NCI-H187 treated with DMSO at 0.1 percent for 48 hours (cell line): ENCODE measurements around the gene ARHGAP40.
"Not testable (repeated sequence)": the region's sequence is repeated elsewhere in the genome, so short reads cannot be mapped to it uniquely, and the experiment has no call there.

Experiments
- DNase-seq: peaks from one replicate; lab custom pipeline; 2025; lab: John Stamatoyannopoulos, UW

Gene ARHGAP40

DNA sequence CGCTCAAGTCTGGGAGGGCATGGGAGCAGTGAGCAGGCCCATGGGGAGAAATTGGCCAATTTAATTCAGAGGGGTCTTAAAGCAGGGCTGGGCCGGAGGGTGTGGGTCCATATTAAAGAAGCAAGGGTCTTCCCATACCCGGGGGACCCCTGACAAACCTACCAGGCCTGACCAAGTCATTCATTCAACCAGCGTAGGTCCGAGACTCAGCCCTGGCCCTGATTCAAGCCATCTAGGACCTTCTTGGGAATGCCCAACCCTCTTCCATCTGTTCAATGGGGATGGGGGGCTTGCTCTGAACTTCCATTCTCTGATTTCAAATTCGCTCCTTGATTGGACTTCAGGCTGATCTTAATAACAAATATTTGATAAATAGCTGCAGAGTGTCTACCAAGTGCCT, 13.3 kb upstream of the ARHGAP40 start:
- DNase-seq, result no peak

DNA sequence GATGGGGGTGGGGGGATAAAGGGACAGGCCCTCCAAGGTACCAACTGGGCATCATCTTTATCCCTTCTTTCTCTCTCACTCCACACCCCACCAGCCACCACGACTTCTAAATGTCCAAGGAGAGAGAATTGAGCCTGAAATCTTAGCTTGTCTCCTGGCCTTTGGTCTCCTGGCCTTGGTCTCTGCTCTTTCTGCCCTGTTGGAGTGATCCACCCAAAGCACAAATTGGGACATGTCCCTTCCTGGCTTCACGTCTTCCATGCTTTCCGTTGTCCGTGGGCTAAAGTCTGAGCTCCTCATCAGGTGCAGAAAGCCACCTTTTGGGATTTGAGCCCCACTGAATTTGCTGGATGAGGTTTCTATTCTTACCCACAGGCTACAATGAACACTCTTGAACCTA, 12.3 kb upstream of the ARHGAP40 start:
- DNase-seq, result no peak

DNA sequence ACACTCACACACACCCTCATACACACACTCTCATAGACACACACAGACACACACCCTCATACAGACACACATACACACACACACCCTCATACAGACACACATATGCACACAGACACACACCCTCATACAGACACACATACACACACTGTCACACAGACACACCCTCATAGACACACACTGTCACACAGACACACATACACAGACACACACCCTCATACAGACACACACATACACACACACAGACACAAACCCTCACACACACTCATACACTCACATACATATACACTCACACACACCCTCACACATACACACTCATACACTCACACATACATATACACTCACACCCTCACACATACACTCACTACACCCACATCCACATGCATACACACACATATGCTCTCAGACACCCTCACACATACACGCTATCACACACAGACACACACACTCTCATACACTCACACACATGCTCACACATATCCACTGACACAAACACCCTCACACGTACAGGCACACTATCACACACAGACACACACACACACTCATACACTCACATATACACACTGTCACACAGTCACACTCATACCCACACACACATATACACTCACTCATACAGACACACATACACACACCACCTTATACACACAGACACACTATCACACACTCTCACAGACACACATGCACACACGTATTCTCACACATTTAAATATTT, 11.5 kb upstream of the ARHGAP40 start:
- no peak for DNase-seq

DNA sequence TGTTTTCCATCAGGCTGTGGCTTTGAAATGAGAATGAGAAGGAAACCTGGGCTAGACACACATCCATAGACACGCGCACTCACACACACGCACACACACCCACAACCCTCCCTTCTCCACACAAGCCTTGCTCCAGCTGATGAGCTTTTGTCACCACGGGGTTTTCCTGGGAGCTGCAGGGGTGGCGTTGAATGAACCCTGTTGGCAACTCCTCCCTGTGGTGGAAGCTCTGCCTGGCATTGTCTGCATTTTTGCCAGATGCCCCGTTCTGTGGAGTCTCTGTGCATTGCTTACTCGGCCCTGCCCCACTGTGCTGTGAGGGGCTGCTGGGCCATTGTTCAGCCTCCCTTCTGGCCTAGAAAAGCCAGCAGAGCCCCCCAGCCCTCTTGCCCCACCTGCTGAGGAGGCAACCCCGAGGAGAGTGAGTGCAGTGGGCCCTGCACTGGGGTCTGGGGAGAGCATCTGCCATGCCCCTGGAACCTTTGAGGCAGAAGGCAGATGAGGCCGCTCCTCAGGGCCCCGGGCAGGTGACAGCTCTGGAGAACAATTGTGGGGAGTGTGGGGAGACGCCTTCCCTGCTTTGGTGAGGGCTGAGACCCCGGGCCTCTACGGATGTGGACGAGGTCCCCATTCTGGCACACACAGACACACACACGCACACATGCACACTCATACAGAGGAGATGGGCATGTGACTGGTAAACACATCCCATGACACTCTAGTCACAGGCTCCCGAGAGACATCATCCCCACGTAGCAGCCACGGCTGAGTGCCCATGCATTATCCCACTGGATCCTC, 10.7 kb upstream of the ARHGAP40 start:
- no peak for DNase-seq

- no peak for DNase-seq
Observed at GRCh38 chr20:38591474-38592410, 9.9 kb upstream of the ARHGAP40 start.

GRCh38 chr20:38592411-38592790, 9.2 kb upstream of the ARHGAP40 start:
- not testable (repeated sequence) for DNase-seq

DNA sequence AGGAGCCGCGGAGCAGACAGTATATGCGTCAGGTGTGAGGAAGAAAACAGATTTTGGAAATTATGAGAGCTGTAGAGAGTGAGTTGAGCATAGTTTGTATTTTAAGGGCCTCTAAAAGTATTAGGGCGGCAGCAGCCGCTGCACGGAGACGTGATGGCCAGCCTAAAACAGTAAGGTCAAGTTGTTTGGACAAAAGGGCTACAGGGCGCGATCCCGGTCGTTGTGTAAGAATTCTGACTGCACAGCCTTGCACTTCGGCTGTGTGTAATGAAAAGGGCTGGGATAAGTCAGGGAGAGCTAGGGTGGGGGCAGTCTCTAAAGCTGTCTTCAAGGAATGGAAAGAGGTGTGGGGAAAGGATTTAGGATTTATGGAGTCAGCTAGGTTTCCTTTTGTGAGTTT, 7.3 kb upstream of the ARHGAP40 start:
- not testable (repeated sequence) for DNase-seq

- not testable (repeated sequence) for DNase-seq
Observed at GRCh38 chr20:38595886-38596285, 5.7 kb upstream of the ARHGAP40 start.

GRCh38 chr20:38599410-38599882, 2.2 kb upstream of the ARHGAP40 start:
- no peak for DNase-seq

GRCh38 chr20:38600057-38600456, 1.6 kb upstream of the ARHGAP40 start:
- no peak for DNase-seq

DNA sequence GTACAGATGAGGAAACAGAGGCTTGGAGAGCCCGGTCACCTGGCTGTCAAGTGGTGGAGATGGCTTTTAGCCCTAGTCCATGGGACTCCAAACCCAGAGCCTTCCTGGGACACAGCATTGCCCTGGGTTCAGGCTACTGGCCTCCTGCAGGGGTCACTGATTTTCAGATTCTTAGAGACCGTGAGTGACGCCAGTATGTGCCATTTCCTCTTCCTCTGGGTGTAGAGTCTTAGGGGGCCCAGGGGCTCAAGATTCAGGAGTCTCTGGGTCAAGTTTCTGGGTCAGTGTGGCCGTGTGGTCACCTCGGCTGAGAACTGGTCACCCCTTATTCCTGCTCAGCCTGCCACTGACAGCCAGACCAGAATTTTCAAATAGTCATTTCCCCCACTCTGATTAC, 574 bp downstream of the ARHGAP40 start:
- DNase-seq, result no peak

DNA sequence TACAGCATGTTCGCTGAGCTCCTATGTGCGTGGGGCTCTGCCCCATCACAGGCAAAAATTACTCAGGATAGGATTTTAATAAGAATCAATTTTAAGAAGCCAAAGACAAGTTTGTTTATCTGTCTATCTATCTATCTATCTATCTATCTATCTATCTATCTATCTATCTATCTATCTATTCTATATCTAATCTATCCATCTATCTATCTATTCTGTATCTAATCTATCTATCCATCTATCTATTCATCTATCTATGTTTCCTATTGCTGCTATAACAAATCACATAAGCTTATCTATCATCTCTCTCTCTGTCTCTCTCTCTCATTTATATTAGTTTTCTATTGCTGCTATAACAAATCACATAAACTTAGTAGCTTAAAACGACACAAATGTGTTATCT, 1.7 kb downstream of the ARHGAP40 start:
- DNase-seq, result no peak

DNA sequence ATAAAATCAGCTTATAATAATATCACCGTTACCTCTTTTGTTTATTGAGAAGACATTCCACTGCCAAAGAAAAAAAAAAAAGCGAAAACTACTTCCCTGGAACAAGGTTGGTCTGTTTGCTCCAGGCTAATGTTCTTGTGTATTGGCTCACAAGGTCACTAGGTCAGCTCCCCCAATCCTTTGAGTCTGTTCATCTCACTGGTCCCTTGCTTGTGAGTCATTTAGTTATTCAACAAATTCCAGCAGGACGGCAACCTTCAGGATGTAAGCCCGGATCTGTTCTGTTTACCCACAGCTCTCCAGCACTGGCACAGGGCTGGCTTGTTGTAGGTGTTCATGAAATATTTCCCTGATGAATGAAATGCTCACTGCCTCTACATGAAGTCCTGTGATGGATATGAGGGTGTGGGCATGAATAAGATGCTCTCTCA, 3.3 kb downstream of the ARHGAP40 start:
- no peak for DNase-seq

DNA sequence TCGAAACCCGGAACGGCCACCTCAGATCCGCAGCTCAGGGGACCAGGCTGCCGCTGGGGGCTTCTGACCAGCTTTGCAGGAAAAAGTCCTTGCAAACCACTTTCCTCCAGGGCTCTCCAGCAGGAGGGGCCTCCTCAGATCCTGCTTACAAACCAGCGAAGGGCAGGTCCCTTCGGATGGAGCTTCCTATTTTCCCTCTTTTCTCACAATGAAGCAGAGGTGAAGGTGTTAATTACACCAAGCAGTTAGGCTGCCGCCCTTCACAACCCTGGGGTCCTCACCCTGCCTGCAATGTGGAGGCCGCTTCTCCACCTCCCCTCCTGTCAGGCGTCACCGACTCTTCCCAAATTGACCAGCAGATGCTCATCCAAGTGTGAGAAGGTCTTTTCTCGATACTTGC, 5.7 kb downstream of the ARHGAP40 start:
- no peak for DNase-seq

DNA sequence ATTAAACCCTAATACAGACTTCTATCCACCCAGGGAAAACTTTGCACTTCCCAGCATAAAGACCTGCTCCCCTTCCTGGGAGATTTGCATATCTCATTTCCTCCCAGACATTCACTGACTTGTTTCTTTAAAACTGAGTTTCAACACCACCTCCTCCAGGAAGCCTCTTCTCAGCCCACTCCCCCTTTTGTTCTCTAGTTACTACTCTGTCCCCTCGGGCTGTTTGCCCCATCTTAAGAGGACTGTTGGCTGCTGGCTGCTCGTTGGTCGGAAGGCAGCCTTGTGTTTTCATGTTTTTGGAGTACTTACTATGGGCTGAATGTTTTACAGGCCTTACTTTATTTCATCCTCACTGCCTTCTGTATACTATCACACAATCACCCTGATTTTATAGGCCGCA, 6.6 kb downstream of the ARHGAP40 start:
- no peak for DNase-seq

DNA sequence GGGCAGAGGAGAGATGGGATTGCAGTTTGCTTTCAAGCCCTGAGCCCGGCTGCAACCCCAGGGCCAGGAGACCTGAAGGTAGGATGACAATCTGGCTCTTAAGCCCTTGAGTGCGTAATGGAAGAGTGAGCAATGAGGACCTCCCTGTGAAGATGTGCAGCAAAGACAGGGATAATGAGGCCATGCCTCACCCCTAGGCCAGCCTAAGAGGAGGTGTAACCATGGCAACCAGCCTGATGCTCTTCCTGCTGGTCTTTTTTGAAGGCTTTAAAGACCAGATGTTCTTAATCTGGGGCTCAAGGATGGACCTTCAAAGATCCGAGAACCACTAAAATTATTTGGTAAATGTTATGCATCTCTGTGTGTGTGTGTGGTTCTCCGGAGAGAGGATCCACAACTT, 8.2 kb downstream of the ARHGAP40 start:
- DNase-seq, result no peak

DNA sequence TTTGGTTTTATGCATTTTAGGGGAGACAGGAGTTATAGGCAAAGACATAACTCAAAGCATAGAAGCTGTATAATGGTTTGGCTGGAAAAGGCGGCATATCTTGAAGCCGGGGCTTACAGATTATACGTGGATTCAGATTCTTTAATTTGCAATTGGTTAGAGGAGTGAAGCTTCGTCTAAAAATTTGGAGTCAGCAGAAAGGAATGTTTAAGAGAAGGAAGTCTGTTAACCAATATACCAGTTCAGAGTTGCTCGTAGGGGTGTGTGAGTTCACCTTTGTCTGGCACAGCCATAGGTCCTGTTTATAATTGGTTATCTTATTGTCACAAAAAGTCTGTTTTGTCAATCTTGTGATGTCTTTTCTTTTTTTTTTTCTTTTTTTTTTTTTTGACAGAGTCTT, 8.9 kb downstream of the ARHGAP40 start:
- DNase-seq, result no peak

DNA sequence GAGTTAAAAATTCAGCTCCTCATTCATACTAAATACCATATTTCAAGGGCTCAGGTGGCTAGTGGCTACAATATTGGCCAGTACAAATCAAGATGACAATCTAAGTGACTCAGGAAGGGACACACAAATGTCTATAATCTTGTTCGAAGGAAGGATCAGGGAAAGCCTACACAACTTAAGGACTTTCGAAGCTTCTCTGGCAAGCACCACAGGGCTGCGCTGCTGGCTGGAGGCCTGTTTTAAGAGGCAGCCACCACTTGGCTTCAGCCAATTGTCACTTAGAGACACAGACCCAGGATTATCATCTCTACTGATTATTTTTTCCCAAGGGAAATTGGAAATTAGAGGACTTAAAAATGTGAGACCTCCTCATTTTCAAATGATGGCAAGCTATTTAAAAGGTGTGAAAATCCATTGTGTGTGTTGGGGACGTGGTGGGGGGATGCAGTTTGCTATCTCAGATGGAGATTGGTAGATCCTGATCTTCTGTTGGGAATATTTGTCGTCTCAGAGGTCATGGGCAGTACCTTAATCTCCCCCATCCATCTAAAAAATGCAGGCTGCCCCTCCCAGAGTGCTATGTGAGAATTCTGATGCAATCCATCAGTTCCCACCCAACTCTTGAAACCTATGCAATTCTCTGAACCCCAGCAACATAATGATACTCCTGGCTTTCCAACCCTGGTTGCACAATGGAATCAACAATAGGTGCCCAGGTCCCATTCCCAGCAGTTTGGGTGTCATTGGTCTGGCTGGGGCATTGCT, 11.3 kb downstream of the ARHGAP40 start:
- no peak for DNase-seq

DNA sequence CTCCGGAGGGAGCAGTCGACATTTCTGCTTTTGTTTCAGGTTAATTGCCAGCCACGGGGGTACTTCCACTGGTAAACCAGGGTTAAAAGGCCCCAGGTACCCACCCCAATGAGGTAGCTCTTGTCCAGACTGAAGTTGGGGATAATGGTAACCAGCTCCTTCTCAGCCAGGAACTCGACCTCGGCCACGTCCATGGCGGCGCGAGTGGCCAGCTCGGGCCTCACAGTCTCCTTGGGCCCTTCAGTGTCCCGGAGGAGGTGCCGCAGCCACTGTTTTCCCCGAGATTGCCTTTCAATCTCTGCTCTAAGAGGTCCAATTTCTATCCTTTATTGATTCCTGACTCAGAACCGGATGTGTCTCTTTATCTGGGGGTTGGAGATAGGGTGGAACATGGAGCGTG, 13.7 kb downstream of the ARHGAP40 start:
- no peak for DNase-seq

DNA sequence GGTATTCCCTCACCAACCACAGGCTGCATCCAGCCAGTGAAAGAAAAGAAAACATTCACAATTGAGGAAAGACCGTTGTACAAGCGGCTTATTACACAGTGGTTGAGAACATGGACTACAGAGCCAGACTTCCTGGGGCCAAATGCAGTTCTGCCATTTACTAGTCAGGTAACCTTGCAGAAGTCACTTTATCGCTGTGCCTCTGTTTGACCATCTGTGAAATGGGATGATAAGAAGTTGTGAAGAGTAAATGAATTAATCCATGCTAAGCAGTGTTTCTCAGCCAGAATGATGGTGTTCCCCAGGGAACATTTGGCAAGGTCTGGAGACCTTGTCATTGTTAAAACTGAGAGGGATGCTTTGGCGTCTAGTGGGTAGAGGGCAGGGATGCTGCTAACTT, 14.8 kb downstream of the ARHGAP40 start:
- DNase-seq, result no peak

- DNase-seq, result no peak
Observed at GRCh38 chr20:38617011-38617829, 15.6 kb downstream of the ARHGAP40 start.
